PC-9 (cell line): ENCODE measurements around the gene PITPNC1. TPM values are rescaled to one million over a fixed set of nuclear protein-coding genes. Genes with fewer than 3 reads are reported as not detected.

Experiments used
- BruUV-seq: library from RNA; stranded (reverse); fragments of 400-500 nt; replicated peaks from 2 replicates; lab custom pipeline; 2021; lab: Mats Ljungman, UMichigan
- CTCF ChIA-PET: fragments of 300-600 bp; sonication (Branson Sonifier 250); formaldehyde crosslinking; loops from one replicate; lab custom pipeline; 2022; ENCODE audit warnings: antibody characterized with exemption; lab: Charles Lee
- POLR2A ChIA-PET: fragments of 300-600 bp; sonication (Branson Sonifier 250); formaldehyde crosslinking; loops from one replicate; lab custom pipeline; 2022; ENCODE audit warnings: antibody characterized with exemption; ENCODE audit not compliant: unreplicated experiment; lab: Charles Lee
- DNase-seq, 2 experiments: peaks; one replicate each; pipeline versions ENCODE4 v3.0.0 to v3.0.0-alpha.2; 2015 to 2022; ENCODE audit warnings: mixed read lengths in 1 of 2
- H2AFZ ChIP-seq: fragments of 200-600 bp; sonication (generic); 2 replicates; pipeline ENCODE4 v1.8.1; 2017; ENCODE audit warnings: antibody characterized with exemption
- H3F3A ChIP-seq: fragments of 200-600 bp; sonication (generic); 2 replicates; pipeline ENCODE4 v1.8.1; 2017; ENCODE audit warnings: antibody characterized with exemption, mild to moderate bottlenecking, low read depth; ENCODE audit not compliant: insufficient read depth
- H3K27ac ChIP-seq: fragments of 200-600 bp; sonication (generic); 2 replicates; pipeline ENCODE4 v1.6.1; 2016; ENCODE audit warnings: mixed run types
- H3K27me3 ChIP-seq: fragments of 200-600 bp; sonication (generic); 2 replicates; pipeline ENCODE4 v1.6.1; 2016; ENCODE audit warnings: low read depth, mixed run types; ENCODE audit not compliant: insufficient read depth
- H3K36me3 ChIP-seq: fragments of 200-600 bp; sonication (generic); 2 replicates; pipeline ENCODE4 v1.6.1; 2016; ENCODE audit warnings: low read depth, mixed run types
- H3K4me1 ChIP-seq: fragments of 200-600 bp; sonication (generic); replicated peaks from 2 replicates; pipeline ENCODE4 v1.6.1; 2016; ENCODE audit warnings: mixed run types; ENCODE audit not compliant: insufficient read depth
- H3K4me2 ChIP-seq: fragments of 200-600 bp; sonication (generic); 2 replicates; pipeline ENCODE4 v1.6.1; 2017; ENCODE audit warnings: mixed run types
- H3K4me3 ChIP-seq: fragments of 200-600 bp; sonication (generic); 2 replicates; pipeline ENCODE4 v1.6.1; 2016; ENCODE audit warnings: mixed run types
- H3K79me2 ChIP-seq: fragments of 200-600 bp; sonication (generic); 2 replicates; pipeline ENCODE4 v1.6.1; 2017; ENCODE audit warnings: low read depth, mixed run types
- H3K9me2 ChIP-seq: fragments of 200-600 bp; sonication (generic); 2 replicates; pipeline ENCODE4 v1.8.1; 2017; ENCODE audit warnings: mild to moderate bottlenecking; ENCODE audit not compliant: insufficient read depth
- H3K9me3 ChIP-seq: fragments of 200-600 bp; sonication (generic); 2 replicates; pipeline ENCODE4 v1.8.1; 2016; ENCODE audit warnings: low read depth; ENCODE audit not compliant: insufficient read depth
- H4K20me1 ChIP-seq: fragments of 200-600 bp; sonication (generic); 2 replicates; pipeline ENCODE4 v1.8.1; 2017; ENCODE audit not compliant: insufficient read depth
- CTCF ChIP-seq: fragments of 200-600 bp; sonication (generic); conservative IDR thresholded peaks from 2 replicates; pipeline ENCODE4 v1.6.1; 2017; ENCODE audit warnings: mixed run types, antibody characterized with exemption, mild to moderate bottlenecking, moderate library complexity
- EZH2 ChIP-seq: fragments of 200-600 bp; sonication (generic); IDR thresholded peaks from 2 replicates; pipeline ENCODE4 v1.8.0; 2017; ENCODE audit warnings: antibody characterized with exemption, low read depth
- intact Hi-C: fragments of 100-400 bp; cut with micrococcal nuclease; formaldehyde crosslinking; loops from one replicate; pipeline ENCODE4 v1.10.0; 2022; ENCODE audit not compliant: unreplicated experiment
- total RNA-seq: library from RNA; stranded (reverse); gene quantifications from 2 replicates; pipeline ENCODE4 v1.2.3, GENCODE V29; 2021

PITPNC1 gene
- total RNA-seq, 1 experiment from 2014 or later, result 6.0 TPM

GRCh38 chr17:67456889-67457288 lies 79.8 kb downstream of the PITPNC1 start:
- H3F3A ChIP-seq, result no peaks in the 10 kb centered on the region
- CTCF ChIA-PET, result no interaction called here
- no peak overlapping the region for H3K27ac ChIP-seq
- no peak for DNase-seq
- H3K27me3 ChIP-seq, result no peaks in the 10 kb centered on the region
- H3K36me3 ChIP-seq, result no peaks in the 10 kb centered on the region
- H3K4me2 ChIP-seq, result no peak overlapping the region
- POLR2A ChIA-PET, result no interaction called here
- no peaks in the 10 kb centered on the region for H3K9me2 ChIP-seq
- TF ChIP-seq CTCF, result no peak
- no peak for TF ChIP-seq EZH2
- intact Hi-C loops, result no loop called here
- no TSS peak for BruUV-seq
- no peaks in the 10 kb centered on the region for H3K4me1 ChIP-seq
- H3K9me3 ChIP-seq, result no peaks in the 10 kb centered on the region
- no peaks in the 10 kb centered on the region for H3K79me2 ChIP-seq
- H4K20me1 ChIP-seq, result no peaks in the 10 kb centered on the region
- no peak overlapping the region for H2AFZ ChIP-seq
- H3K4me3 ChIP-seq, result no peak overlapping the region

GRCh38 chr17:67458203-67458602 lies 81.1 kb downstream of the PITPNC1 start:
- no peaks in the 10 kb centered on the region for H3K27me3 ChIP-seq
- no peak overlapping the region for H2AFZ ChIP-seq
- H3K9me2 ChIP-seq, result no peaks in the 10 kb centered on the region
- DNase-seq, result no peak
- no peaks in the 10 kb centered on the region for H3F3A ChIP-seq
- H4K20me1 ChIP-seq, result no peaks in the 10 kb centered on the region
- no peaks in the 10 kb centered on the region for H3K79me2 ChIP-seq
- H3K9me3 ChIP-seq, result no peaks in the 10 kb centered on the region
- no peaks in the 10 kb centered on the region for H3K4me1 ChIP-seq
- H3K4me3 ChIP-seq, result no peak overlapping the region
- TF ChIP-seq CTCF (no peak), EZH2 (no peak)
- intact Hi-C loops, result no loop called here
- ChIA-PET CTCF (no interaction called here), POLR2A (no interaction called here)
- H3K4me2 ChIP-seq, result no peak overlapping the region
- no peak overlapping the region for H3K27ac ChIP-seq
- H3K36me3 ChIP-seq, result no peaks in the 10 kb centered on the region
- no TSS peak for BruUV-seq

- ChIA-PET POLR2A (no interaction called here), CTCF (no interaction called here)
- no TSS peak for BruUV-seq
- DNase-seq, result no peak
- H3K4me2 ChIP-seq, result no peak overlapping the region
- H3K27me3 ChIP-seq, result no peaks in the 10 kb centered on the region
- H3K4me3 ChIP-seq, result no peak overlapping the region
- H3K79me2 ChIP-seq, result no peaks in the 10 kb centered on the region
- no peaks in the 10 kb centered on the region for H3K9me2 ChIP-seq
- no peak overlapping the region for H3K27ac ChIP-seq
- no peaks in the 10 kb centered on the region for H3K9me3 ChIP-seq
- no peaks in the 10 kb centered on the region for H3K4me1 ChIP-seq
- H4K20me1 ChIP-seq, result no peaks in the 10 kb centered on the region
- TF ChIP-seq CTCF, result no peak
- TF ChIP-seq EZH2, result no peak
- intact Hi-C loops, result no loop called here
- no peaks in the 10 kb centered on the region for H3K36me3 ChIP-seq
- no peak overlapping the region for H2AFZ ChIP-seq
- no peaks in the 10 kb centered on the region for H3F3A ChIP-seq
Observed at GRCh38 chr17:67459985-67460384, 82.9 kb downstream of the PITPNC1 start.
